Osteoblast (primary cell): ENCODE results near the gene APLP1. TPM values are rescaled to one million over a fixed set of nuclear protein-coding genes. Genes with fewer than 3 reads are reported as not detected.

Experiments
- DNase-seq: peaks from one replicate; pipeline ENCODE4 v3.0.0; 2011; ENCODE audit warnings: low spot score, mixed read lengths; ENCODE audit not compliant: insufficient read length; ENCODE audit errors: missing footprints
- H2AFZ ChIP-seq: 2 replicates; pipeline ENCODE4 v1.6.0; 2011; ENCODE audit warnings: mild to moderate bottlenecking, low read length
- H3K27ac ChIP-seq: 2 replicates; pipeline ENCODE4 v1.5.1; 2011; ENCODE audit warnings: mild to moderate bottlenecking, low read depth, low read length, moderate library complexity
- H3K27me3 ChIP-seq: 2 replicates; pipeline ENCODE4 v1.6.0; 2012; ENCODE audit warnings: mild to moderate bottlenecking, control low read depth, inconsistent platforms, low read length, moderate library complexity; ENCODE audit not compliant: insufficient read depth
- H3K36me3 ChIP-seq: 2 replicates; pipeline ENCODE4 v1.5.1; 2011; ENCODE audit warnings: mild to moderate bottlenecking, low read length, control low read depth, moderate library complexity; ENCODE audit not compliant: insufficient read depth
- H3K4me1 ChIP-seq: 2 replicates; pipeline ENCODE4 v1.5.1; 2011; ENCODE audit warnings: mild to moderate bottlenecking, low read length, control low read depth, moderate library complexity; ENCODE audit not compliant: insufficient read depth
- H3K4me2 ChIP-seq: 2 replicates; pipeline ENCODE4 v1.6.0; 2011; ENCODE audit warnings: mild to moderate bottlenecking, low read length; ENCODE audit not compliant: insufficient read depth
- H3K4me3 ChIP-seq: fragments of 200-600 bp; sonication (generic); 3 replicates; pipeline ENCODE4 v1.5.1; 2012; ENCODE audit warnings: mild to moderate bottlenecking, low read length, inconsistent platforms; ENCODE audit not compliant: insufficient read depth
- H3K79me2 ChIP-seq: 2 replicates; pipeline ENCODE4 v1.6.0; 2012; ENCODE audit warnings: mild to moderate bottlenecking, low read length, control low read depth, inconsistent platforms; ENCODE audit not compliant: insufficient read depth
- H3K9me3 ChIP-seq: 2 replicates; pipeline ENCODE4 v1.5.1; 2011; ENCODE audit warnings: low read depth, low read length, control low read depth
- H4K20me1 ChIP-seq: 2 replicates; pipeline ENCODE4 v1.6.0; 2012; ENCODE audit warnings: mild to moderate bottlenecking, low read length, control low read depth; ENCODE audit not compliant: insufficient read depth
- total RNA-seq: library from RNA; depleted of rRNA; stranded (reverse); fragments of >200 nt; gene quantifications from 2 replicates; pipeline ENCODE4 v1.2.3, GENCODE V29; 2012
- TF ChIP-seq, protein P1 (sequence below): IDR thresholded peaks from 2 replicates; pipeline ENCODE4 v1.5.1; 2011; ENCODE audit warnings: mild to moderate bottlenecking, low read depth, low read length, moderate library complexity; ENCODE audit errors: extremely low read depth

APLP1 gene
- total RNA-seq, 1 donor = 3.6 TPM

DNA sequence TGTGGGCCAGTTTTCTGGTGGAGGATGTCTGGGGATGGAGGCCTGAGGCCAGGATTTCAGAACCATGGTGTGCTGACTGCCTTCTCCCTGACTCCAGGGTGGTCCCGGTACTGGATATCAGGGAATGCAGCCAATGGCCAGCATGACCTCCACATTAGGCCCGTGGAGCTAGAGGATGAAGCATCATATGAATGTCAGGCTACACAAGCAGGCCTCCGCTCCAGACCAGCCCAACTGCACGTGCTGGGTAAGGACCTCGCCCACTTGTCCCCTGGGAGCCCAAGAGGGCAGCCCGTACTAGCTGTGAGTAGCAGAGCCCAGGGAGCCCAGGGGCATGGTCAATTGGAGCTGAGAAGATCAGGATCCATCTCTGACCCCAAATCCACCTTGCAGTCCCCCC is 10.1 kb upstream of the APLP1 start:
- H2AFZ ChIP-seq = no peak overlapping the region
- H3K27ac ChIP-seq = no peak overlapping the region
- H4K20me1 ChIP-seq = no peaks in the 10 kb centered on the region
- H3K4me3 ChIP-seq = no peak overlapping the region
- H3K79me2 ChIP-seq = no peaks in the 10 kb centered on the region
- H3K4me2 ChIP-seq = no peak overlapping the region
- H3K9me3 ChIP-seq = no peaks in the 10 kb centered on the region
- DNase-seq = peak; percentile 58
- peaks cover 83% of the 10 kb centered on the region for H3K27me3 ChIP-seq
- TF ChIP-seq, protein P1, sequence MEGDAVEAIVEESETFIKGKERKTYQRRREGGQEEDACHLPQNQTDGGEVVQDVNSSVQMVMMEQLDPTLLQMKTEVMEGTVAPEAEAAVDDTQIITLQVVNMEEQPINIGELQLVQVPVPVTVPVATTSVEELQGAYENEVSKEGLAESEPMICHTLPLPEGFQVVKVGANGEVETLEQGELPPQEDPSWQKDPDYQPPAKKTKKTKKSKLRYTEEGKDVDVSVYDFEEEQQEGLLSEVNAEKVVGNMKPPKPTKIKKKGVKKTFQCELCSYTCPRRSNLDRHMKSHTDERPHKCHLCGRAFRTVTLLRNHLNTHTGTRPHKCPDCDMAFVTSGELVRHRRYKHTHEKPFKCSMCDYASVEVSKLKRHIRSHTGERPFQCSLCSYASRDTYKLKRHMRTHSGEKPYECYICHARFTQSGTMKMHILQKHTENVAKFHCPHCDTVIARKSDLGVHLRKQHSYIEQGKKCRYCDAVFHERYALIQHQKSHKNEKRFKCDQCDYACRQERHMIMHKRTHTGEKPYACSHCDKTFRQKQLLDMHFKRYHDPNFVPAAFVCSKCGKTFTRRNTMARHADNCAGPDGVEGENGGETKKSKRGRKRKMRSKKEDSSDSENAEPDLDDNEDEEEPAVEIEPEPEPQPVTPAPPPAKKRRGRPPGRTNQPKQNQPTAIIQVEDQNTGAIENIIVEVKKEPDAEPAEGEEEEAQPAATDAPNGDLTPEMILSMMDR = no peak
- H3K4me1 ChIP-seq = peaks cover 3% of the 10 kb centered on the region
- no peaks in the 10 kb centered on the region for H3K36me3 ChIP-seq

DNA sequence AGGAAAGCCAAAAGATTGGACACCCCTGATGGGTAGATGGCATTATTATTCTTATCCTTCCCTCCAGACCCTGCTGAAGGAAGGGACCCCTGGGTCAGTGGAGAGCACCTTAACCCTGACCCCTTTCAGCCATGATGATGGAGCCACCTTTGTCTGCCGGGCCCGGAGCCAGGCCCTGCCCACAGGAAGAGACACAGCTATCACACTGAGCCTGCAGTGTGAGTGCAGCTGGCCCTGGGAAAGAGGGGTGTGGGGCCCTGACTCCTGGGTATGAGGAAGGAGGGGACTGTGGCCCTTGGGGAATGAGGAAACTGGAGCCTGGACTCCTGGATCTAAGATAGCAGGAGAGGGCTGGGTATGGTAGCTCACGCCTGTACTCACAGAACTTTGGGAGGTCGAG is 9.0 kb upstream of the APLP1 start:
- Histone ChIP-seq H3K27ac (no peak overlapping the region), H3K36me3 (no peaks in the 10 kb centered on the region), H3K27me3 (peaks cover 79% of the 10 kb centered on the region), H2AFZ (no peak overlapping the region), H3K4me1 (peaks cover 3% of the 10 kb centered on the region), H3K4me2 (no peak overlapping the region), H3K9me3 (no peaks in the 10 kb centered on the region), H3K79me2 (no peaks in the 10 kb centered on the region), H4K20me1 (no peaks in the 10 kb centered on the region), H3K4me3 (no peak overlapping the region)
- DNase-seq = peak; percentile 80
- TF ChIP-seq, protein P1 = no peak

DNA sequence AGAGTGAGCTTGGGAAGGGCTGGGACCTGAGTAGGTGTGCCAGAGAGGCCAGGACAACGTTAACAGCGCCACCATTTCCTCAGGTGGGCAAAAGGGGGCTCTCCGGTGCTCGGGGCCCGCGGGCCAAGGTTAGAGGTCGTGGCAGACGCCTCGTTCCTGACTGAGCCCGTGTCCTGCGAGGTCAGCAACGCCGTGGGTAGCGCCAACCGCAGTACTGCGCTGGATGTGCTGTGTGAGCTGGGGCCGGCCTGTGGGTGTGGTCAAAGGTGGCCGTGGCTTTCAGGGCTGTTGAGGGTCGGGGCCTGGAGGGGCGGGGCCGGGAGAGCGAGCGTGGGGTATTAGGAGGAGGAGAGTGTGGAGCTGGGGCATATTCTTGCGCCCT is 7.9 kb upstream of the APLP1 start:
- H3K36me3 ChIP-seq = no peaks in the 10 kb centered on the region
- no peaks in the 10 kb centered on the region for H3K9me3 ChIP-seq
- DNase-seq = no peak
- H2AFZ ChIP-seq = no peak overlapping the region
- H4K20me1 ChIP-seq = no peaks in the 10 kb centered on the region
- no peak overlapping the region for H3K27ac ChIP-seq
- H3K27me3 ChIP-seq = peaks cover 70% of the 10 kb centered on the region
- peaks cover 3% of the 10 kb centered on the region for H3K4me1 ChIP-seq
- TF ChIP-seq, protein P1 = no peak
- H3K4me2 ChIP-seq = no peak overlapping the region
- H3K4me3 ChIP-seq = no peak overlapping the region
- no peaks in the 10 kb centered on the region for H3K79me2 ChIP-seq

DNA sequence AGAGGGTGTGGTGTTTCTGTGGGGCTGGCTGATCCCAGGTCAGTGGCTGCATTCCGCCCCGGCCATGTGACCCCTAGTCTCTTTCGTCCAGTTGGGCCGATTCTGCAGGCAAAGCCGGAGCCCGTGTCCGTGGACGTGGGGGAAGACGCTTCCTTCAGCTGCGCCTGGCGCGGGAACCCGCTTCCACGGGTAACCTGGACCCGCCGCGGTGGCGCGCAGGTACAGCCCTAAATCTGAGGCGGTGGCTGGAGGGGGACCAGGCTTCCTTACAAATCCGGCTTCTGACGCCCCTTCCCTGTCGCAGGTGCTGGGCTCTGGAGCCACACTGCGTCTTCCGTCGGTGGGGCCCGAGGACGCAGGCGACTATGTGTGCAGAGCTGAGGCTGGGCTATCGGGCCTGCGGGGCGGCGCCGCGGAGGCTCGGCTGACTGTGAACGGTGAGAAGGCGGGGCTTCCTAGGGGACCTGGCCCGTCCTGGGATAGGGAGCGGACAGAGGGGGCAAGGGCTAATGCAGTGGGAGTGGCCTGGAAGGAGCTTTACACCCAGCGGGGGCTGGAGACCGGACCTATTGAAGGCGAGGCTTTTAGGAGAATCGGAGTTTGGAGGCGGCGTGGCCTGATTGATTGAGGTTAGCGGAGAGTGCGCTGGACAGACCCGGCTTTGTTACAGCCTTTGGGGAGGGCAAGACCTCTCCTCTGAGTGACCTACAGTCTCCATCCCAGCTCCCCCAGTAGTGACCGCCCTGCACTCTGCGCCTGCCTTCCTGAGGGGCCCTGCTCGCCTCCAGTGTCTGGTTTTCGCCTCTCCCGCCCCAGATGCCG is 7.3 kb upstream of the APLP1 start:
- Histone ChIP-seq H3K36me3 (no peaks in the 10 kb centered on the region), H3K4me2 (no peak overlapping the region), H2AFZ (no peak overlapping the region), H3K79me2 (no peaks in the 10 kb centered on the region), H3K4me1 (peaks cover 3% of the 10 kb centered on the region), H3K9me3 (no peaks in the 10 kb centered on the region), H4K20me1 (no peaks in the 10 kb centered on the region), H3K27ac (no peak overlapping the region), H3K4me3 (no peak overlapping the region), H3K27me3 (peaks cover 69% of the 10 kb centered on the region)
- TF ChIP-seq, protein P1 = no peak
- DNase-seq = peak; percentile 85
